Fibroblast of villous mesenchyme (primary cell): ENCODE data around the gene DEPDC5. TPM values are rescaled to one million over a fixed set of nuclear protein-coding genes. Genes with fewer than 3 reads are reported as not detected.
"Not testable (repeated sequence)": the region's sequence is repeated elsewhere in the genome, so short reads cannot be mapped to it uniquely, and the experiment has no call there.

Experiments
- DNase-seq: peaks from one replicate; pipeline ENCODE4 v3.0.0-alpha.2; 2010; ENCODE audit warnings: low read depth
- H3K4me3 ChIP-seq: 2 replicates; pipeline ENCODE4 v1.5.1; 2011; ENCODE audit warnings: low read depth, mild to moderate bottlenecking, low read length
- CTCF ChIP-seq: IDR thresholded peaks from 2 replicates; pipeline ENCODE4 v1.5.1; 2012; ENCODE audit warnings: low read depth, mild to moderate bottlenecking, low read length; ENCODE audit not compliant: insufficient read depth
- total RNA-seq: library from RNA; depleted of rRNA; stranded (reverse); fragments of >200 nt; gene quantifications from 2 replicates; pipeline ENCODE4 v1.2.3, GENCODE V29; 2012

DEPDC5 gene
- total RNA-seq, 1 donor = 13.0 TPM

- DNase-seq = no peak
- H3K4me3 ChIP-seq = no peak overlapping the region
- no peak for TF ChIP-seq CTCF
Observed at GRCh38 chr22:31790240-31790639, 36.4 kb downstream of the DEPDC5 start.

- not testable (repeated sequence) for H3K4me3 ChIP-seq, DNase-seq
Observed at GRCh38 chr22:31799358-31799757, 45.5 kb downstream of the DEPDC5 start.

- H3K4me3 ChIP-seq = no peak overlapping the region
- peak; percentile 45 for DNase-seq
- TF ChIP-seq CTCF = no peak
Observed at GRCh38 chr22:31800065-31800464, 46.2 kb downstream of the DEPDC5 start.

- DNase-seq, H3K4me3 ChIP-seq: not testable (repeated sequence)
Observed at GRCh38 chr22:31800861-31801260, 47.0 kb downstream of the DEPDC5 start.

- TF ChIP-seq CTCF = no peak
- no peak overlapping the region for H3K4me3 ChIP-seq
- no peak for DNase-seq
Observed at GRCh38 chr22:31802575-31802974, 48.8 kb downstream of the DEPDC5 start.

GRCh38 chr22:31806751-31807150, 52.9 kb downstream of the DEPDC5 start:
- no peak for TF ChIP-seq CTCF
- no peak for DNase-seq
- no peak overlapping the region for H3K4me3 ChIP-seq

- TF ChIP-seq CTCF = no peak
- DNase-seq = no peak
- no peak overlapping the region for H3K4me3 ChIP-seq
Observed at GRCh38 chr22:31812977-31813605, 59.3 kb downstream of the DEPDC5 start.

- not testable (repeated sequence) for H3K4me3 ChIP-seq, DNase-seq
Observed at GRCh38 chr22:31813898-31814297, 60.1 kb downstream of the DEPDC5 start.
